ENCODE data around the gene RPL11. TPM values are rescaled to one million over a fixed set of nuclear protein-coding genes. Genes with fewer than 3 reads are reported as not detected.

The RPL11 gene
- total RNA-seq, 1 donor = 592 TPM

DNA sequence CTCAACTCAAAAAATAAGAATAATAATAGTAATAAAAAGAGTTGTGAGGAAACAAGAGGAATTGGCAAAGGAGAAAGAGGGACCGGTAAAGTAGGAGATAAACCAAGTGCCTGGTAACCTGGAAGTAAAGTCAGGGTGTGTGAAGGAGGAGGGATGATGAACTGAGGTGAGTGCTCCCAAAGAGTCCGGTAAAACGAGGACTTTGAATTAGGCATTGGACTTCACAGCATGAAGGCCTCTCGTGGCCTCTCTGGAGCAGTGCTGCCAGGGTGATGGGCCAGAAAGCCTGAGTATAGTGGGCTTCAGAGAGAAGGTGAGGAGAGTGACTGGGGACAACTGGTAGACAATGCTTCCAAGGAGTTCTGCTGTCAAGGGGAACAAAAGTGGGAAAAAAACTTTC, 17.6 kb downstream of the RPL11 start:
- H3K4me3 ChIP-seq (ENCODE audit: low read depth, low read length) = no peak overlapping the region
- DNase-seq (ENCODE audit: low read depth) = no peak
- no peak for TF ChIP-seq CTCF (IDR thresholded peaks at IDR 0.05; ENCODE audit: insufficient read depth, low read depth, low read length)

DNA sequence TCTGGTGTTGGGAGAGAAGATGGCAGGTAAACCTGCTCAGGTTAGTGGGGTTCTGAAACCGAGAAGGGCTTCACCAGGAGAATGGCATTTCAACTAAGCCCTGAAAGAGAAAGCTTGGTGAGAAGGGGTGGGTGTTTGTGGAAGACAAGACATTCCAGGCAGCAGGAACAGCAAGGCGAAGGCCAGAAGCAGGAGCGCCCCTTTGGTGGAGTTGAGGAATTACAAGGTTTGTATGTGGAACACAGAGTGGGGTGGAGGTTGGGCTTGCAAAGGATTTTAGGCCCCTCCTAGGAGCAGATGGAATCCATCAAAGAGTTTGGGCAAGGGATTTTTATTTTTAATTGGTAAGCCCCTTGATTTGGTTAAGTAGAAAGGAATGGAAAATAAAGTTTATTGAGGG, 26.9 kb downstream of the RPL11 start:
- peak; percentile 47 for DNase-seq (ENCODE audit: low read depth)
- TF ChIP-seq CTCF (IDR thresholded peaks at IDR 0.05; ENCODE audit: insufficient read depth, low read depth, low read length) = peak; percentile 63
- no peak overlapping the region for H3K4me3 ChIP-seq (ENCODE audit: low read depth, low read length)

- DNase-seq (ENCODE audit: low read depth) = peak; percentile 48
- no peak overlapping the region for H3K4me3 ChIP-seq (ENCODE audit: low read depth, low read length)
- no peak for TF ChIP-seq CTCF (IDR thresholded peaks at IDR 0.05; ENCODE audit: insufficient read depth, low read depth, low read length)
Measured at GRCh38 chr1:23719162-23719820, 27.7 kb downstream of the RPL11 start.

- DNase-seq (ENCODE audit: low read depth) = no peak
- H3K4me3 ChIP-seq (ENCODE audit: low read depth, low read length) = no peak overlapping the region
- no peak for TF ChIP-seq CTCF (IDR thresholded peaks at IDR 0.05; ENCODE audit: insufficient read depth, low read depth, low read length)
Measured at GRCh38 chr1:23720256-23720995, 28.8 kb downstream of the RPL11 start.

- no peak for TF ChIP-seq CTCF (IDR thresholded peaks at IDR 0.05; ENCODE audit: insufficient read depth, low read depth, low read length)
- DNase-seq (ENCODE audit: low read depth) = no peak
- no peak overlapping the region for H3K4me3 ChIP-seq (ENCODE audit: low read depth, low read length)
Measured at GRCh38 chr1:23722652-23723051, 31.0 kb downstream of the RPL11 start.

DNA sequence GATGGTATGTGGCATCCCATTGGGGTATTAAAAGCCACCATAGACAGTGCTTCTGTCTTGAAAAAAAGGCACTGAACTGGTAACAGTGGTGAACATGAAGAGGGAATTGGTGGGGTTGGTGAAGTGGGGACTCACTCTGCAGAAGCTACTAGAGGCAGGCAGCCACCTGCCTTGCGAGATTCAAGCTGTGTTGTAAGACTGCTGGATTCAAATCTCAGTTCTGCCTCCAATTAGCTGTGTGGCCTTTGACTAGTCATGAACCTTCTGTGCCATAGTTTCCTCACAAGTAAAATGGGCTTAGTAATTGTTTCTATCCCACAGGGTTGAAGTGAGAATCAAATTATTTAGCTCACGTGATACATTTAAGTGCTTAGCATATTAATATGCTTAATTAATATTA, 35.1 kb downstream of the RPL11 start:
- no peak overlapping the region for H3K4me3 ChIP-seq (ENCODE audit: low read depth, low read length)
- DNase-seq (ENCODE audit: low read depth) = peak; percentile 25
- no peak for TF ChIP-seq CTCF (IDR thresholded peaks at IDR 0.05; ENCODE audit: insufficient read depth, low read depth, low read length)

Data from fibroblast of villous mesenchyme (primary cell).